NCI-H526 treated with DMSO at 0.1 percent for 48 hours (cell line): Measurements from ENCODE around the gene CXCL1.
"Not testable (repeated sequence)": the region's sequence is repeated elsewhere in the genome, so short reads cannot be mapped to it uniquely, and the experiment has no call there.

Experiments used
- DNase-seq: peaks from one replicate; lab custom pipeline; 2025; lab: John Stamatoyannopoulos, UW

The CXCL1 gene

DNA sequence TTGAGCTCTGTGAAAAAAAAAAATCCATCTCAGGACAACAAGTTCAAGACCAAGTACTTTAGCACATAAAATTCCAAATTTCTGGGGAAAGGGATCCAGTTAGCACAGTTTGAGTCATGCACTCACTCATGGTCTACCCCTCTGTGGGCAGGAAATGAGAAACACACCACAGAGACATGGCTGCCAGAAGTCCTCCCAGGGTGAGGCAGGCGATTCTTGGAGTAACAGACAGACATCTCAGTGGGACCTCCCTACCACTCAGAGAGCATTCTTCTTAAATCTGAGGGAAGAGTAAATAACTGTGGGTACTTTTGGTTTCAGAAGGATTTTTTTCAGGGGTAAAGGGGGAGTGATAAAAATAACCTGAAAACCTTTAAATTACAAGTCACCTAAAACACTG lies 14.1 kb downstream of the CXCL1 start:
- no peak for DNase-seq

DNA sequence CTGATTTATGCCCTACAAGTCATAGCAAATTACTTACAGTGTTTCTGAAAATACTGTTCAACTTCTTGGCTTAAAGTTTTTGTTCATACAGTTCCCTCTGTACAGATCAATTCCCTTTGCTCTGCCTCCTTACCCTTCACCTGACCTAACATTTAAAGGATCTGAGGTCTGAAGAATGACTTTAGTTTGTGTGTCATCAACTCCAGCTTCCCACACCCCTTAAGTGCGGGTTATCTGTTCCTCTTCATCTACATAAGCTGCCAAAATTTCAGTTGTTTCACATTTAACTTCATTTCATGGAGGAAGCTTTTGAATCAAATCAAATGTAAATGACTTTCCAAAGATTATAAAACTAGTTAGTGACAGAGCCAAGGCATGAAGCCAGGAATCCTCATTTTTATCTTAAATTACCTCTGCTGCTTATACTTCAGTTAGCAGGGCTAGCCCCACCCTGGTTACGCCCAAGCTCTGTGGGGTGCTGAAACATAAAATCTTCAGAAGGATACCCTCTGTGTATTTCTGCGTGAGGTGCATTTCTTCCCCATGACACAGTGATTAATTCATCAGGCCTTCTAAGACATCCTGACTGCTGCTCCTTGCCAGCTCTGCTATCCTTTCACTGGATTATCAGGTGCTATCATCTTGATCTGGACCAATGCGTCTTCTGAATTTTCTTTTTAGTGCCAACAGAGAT lies 16.5 kb downstream of the CXCL1 start:
- no peak for DNase-seq

GRCh38 chr4:73891326-73891725 lies 22.1 kb downstream of the CXCL1 start:
- no peak for DNase-seq

DNA sequence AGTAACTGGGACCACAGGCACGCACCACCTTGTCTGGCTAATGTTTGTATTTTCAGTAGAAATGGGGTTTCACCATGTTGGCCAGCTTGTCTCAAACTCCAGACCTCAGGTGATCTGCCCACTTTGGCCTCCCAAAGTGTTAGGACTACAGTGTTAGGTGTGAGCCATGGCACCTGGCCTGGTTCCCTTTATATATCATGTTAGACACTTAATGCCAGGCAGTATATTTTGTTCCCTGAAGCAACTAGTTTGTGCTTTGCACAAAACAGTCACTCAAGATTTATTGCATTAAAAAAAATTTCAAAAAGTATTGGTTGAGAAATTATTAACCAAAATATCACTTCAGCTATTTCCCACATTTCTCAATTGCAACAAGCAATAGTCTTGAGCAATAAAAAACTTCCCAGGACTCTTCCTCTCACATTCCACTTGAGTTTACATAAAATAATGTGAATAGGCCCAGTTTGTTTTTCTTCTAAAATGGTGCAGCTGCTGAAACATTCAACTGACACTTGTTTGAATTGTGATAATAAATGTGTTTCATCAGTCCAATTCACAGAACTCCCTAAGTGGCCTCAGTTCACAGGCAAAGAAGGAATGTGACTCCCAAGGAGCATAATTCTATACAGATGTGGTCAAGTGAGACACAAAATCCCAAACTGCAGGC lies 22.7 kb downstream of the CXCL1 start:
- DNase-seq, result no peak

DNA sequence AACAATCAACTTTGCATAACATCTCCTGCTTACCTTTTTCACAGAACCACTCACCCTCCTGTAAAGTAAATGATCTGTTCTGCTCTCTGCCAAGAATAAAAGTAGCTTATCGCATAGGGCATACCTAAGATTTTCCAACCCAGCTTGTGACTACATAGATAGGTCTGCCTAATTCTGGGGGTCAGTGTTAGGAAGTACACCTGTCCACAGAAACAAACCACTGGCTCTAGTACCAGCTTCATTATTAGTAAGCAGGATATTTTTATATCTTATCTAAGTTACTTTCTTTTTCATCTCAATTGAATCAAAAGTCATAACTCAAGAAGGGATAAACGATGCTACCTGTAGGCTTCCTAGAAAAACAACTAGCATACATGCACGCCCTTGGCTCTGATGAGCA lies 23.8 kb downstream of the CXCL1 start:
- DNase-seq, result no peak

DNA sequence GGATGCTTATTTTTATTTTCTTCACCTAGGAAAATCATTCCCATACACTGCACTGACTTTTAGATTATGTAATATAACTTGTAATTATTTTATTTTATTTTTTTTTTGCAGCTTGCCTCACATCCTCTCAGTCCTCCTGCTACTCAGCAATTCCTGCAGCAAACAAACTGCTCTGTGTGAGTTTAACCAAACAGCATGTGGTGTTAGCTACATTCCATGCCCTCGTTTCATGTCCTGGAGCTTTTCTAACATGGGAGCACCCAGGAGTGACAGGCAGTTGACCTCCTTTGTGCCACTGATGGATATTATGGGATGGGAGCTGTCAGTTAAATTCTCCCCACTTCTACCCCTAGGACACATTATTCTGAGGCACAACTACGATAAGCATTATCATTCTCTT lies 24.8 kb downstream of the CXCL1 start:
- DNase-seq, result no peak

GRCh38 chr4:73895201-73896175 lies 26.3 kb downstream of the CXCL1 start:
- no peak for DNase-seq

GRCh38 chr4:73896416-73896815 lies 27.2 kb downstream of the CXCL1 start:
- no peak for DNase-seq

GRCh38 chr4:73897380-73898136 lies 28.4 kb downstream of the CXCL1 start:
- no peak for DNase-seq

- not testable (repeated sequence) for DNase-seq
Observed at GRCh38 chr4:73899338-73899737, 30.1 kb downstream of the CXCL1 start.

DNA sequence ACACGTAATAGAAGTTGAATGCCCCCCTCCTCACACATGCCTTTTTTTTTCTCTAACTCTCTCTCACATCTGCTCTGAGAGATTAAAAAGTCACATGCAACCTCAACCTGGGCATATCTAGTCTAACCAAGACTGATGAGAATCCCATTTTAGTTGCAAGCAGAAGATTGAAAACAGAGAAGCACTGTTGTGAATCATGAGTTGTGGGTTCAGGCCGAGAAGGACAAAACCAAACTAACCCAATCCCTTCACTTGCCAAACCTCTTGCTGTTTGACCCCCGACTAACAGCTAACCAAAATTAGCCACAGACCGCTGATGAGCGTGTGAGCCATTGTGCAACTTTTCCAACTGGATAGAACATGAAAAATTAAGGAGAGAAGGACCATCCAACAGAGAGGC lies 31.8 kb downstream of the CXCL1 start:
- no peak for DNase-seq

DNA sequence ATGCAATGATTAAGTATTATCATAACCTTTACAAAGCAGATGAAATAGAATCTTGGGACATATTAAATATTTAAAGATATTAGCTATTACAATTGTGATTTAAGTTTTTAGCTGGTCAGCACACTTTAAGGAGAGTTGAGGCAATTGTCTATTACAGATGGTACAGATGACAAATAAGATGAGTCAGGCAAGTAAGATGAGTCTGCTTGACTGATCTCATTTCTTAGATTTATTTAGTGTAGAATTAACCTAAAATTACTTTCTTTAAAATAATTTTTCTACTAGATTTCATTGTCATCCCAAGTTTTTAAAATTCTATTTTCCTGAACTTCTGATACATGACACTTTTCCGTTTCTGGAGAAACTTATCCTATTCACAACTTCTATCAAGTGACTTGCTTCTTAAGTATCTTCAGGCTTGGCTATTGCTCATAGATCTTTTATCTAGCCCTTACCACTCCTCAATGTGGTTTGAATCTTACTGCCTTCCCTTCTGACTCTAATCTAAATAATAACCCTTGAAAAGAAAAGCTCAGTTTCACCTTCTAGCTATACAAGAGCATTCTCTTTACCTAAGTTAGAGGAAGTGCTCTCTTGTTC lies 32.9 kb downstream of the CXCL1 start:
- no peak for DNase-seq

DNA sequence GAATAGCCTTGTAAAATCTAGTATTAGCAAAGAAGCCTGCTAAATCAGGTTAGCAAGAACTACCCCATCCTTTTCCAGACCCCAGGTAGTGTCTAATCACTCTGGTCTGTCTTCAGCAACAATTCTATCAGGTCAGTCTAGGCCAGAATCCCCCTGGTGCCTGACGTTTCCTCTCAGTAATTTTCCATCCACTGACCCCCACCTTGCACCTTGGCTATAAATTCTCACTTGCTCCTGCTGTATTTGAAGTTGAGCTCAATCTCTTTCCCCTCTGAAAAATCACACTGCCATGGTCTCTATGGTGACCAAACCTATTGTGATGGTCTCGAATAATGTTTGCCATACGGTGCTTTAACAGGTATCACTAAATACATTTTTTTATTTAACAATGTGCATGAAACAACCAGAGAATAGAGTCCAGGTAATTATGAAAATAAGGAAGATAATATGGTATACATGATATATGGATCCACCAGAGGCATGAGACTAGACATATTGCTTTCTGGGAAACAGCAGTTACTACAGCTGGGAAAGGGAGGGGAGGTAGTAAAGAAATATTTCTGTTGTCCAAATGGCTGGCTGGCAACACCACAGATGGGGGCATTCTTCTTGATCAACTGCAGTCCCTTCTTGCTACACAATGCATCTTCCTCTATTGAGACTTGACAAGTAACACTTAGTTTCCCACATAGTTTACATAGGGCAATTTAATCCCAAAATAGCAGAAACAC lies 33.8 kb downstream of the CXCL1 start:
- DNase-seq, result no peak

DNA sequence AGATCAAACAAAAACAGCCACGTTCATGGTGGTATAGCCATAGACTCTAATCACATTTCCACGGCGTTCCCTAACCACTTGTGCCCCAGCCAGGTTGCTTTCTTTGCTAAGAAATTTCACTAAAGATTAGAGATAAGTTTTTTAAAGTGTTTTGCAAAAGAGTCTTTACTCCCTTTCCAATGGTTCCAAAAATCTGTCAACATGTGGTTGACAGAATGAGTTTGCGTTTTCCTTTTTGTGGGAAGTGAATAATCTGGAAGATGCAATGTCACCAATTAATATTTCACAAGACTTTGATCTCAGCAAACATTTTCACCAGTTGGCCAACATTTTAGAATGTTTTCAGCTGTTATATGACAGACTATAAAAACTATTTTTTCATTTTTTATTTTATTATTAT lies 35.3 kb downstream of the CXCL1 start:
- no peak for DNase-seq

- DNase-seq, result no peak
Observed at GRCh38 chr4:73908965-73909364, 39.8 kb downstream of the CXCL1 start.

DNA sequence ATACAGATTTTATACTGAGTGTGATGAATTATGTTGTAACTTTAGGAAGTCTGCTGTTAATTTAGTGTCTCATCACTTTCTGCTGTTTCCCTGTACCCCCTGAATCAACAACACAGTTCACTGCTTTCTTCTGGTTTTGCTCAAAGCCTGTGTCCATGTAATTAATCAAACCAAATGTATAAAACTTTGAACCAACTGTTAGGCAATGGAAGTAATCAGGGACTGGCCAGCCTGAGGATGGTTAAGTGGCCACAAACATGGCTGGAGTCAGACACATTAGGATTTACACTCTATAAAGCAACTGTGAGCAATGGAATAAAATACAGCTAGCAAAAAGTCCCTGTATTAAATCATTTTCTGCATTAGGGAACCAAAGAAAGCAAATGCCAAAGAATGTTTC lies 42.6 kb downstream of the CXCL1 start:
- no peak for DNase-seq

- DNase-seq, result no peak
Observed at GRCh38 chr4:73912191-73912590, 43.0 kb downstream of the CXCL1 start.

DNA sequence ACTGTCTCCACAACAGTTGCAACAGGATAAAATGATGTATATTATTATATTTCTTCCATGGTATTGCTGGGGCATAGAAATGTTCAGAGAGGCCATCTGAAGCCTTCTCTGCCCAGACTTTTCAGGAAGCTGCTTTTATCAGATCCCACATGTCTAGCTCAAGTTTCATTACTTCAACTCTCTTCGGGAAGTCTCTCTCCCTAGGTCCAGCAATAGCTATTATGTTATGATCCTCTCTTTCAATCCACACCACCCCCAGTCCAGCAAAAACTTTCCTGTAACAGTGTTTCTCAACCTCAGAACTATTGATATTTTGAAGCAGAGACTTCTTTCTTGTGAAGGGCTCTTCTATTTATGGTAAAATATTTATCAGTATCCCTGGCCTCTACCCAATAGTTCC lies 44.9 kb downstream of the CXCL1 start:
- DNase-seq, result no peak

- DNase-seq, result no peak
Observed at GRCh38 chr4:73916172-73916925, 47.2 kb downstream of the CXCL1 start.

GRCh38 chr4:73917081-73917501 lies 47.9 kb downstream of the CXCL1 start:
- no peak for DNase-seq
